WTC11 (cell line): ENCODE data around the gene METTL15. TPM values are rescaled to one million over a fixed set of nuclear protein-coding genes. Genes with fewer than 3 reads are reported as not detected.
"Not testable (repeated sequence)": the region's sequence is repeated elsewhere in the genome, so short reads cannot be mapped to it uniquely, and the experiment has no call there.

Source experiments
- ATAC-seq: fragments of 200-7000 bp; cut with Tn5 transposase; 2 replicates; pipeline ENCODE4 v1.10.0; 2021; ENCODE audit warnings: mild to moderate bottlenecking, moderate library complexity
- CTCF ChIA-PET: fragments of 300-600 bp; sonication (Branson Sonifier 250); formaldehyde crosslinking; loops from one replicate; lab custom pipeline; 2021; ENCODE audit warnings: antibody characterized with exemption; lab: Charles Lee
- POLR2A ChIA-PET: fragments of 350-600 bp; sonication (Branson Sonifier 250); formaldehyde crosslinking; loops from one replicate; lab custom pipeline; 2021; ENCODE audit warnings: antibody characterized with exemption; lab: Charles Lee
- DNase-seq: peaks from one replicate; pipeline ENCODE4 v3.0.0; 2021; ENCODE audit warnings: low spot score
- H3K27ac Mint-ChIP-seq: 2 replicates; pipeline ENCODE4 v1.8.0; 2021; ENCODE audit warnings: mixed read lengths
- H3K27me3 Mint-ChIP-seq: 2 replicates; pipeline ENCODE4 v1.8.0; 2021; ENCODE audit warnings: low read depth, mild to moderate bottlenecking, moderate library complexity, mixed read lengths
- H3K36me3 Mint-ChIP-seq: 2 replicates; pipeline ENCODE4 v1.8.0; 2021; ENCODE audit warnings: mixed read lengths
- H3K4me1 Mint-ChIP-seq: 2 replicates; pipeline ENCODE4 v1.8.0; 2022; ENCODE audit warnings: mixed read lengths
- H3K4me3 Mint-ChIP-seq: 2 replicates; pipeline ENCODE4 v1.8.0; 2021; ENCODE audit warnings: mild to moderate bottlenecking, moderate library complexity, mixed read lengths
- H3K9me3 Mint-ChIP-seq: 2 replicates; pipeline ENCODE4 v1.8.0; 2021; ENCODE audit warnings: mixed read lengths
- ATF3 ChIP-seq: sonication (generic); formaldehyde crosslinking; conservative IDR thresholded peaks from 2 replicates; pipeline ENCODE4 v1.8.1; 2022; ENCODE audit warnings: mild to moderate bottlenecking, missing genetic modification reagents
- CREB1 ChIP-seq: sonication (generic); formaldehyde crosslinking; IDR thresholded peaks from 2 replicates; pipeline ENCODE4 v1.8.0; 2023; ENCODE audit warnings: mild to moderate bottlenecking, missing genetic modification reagents
- CREM ChIP-seq: sonication (generic); formaldehyde crosslinking; IDR thresholded peaks from 2 replicates; pipeline ENCODE4 v1.8.1; 2022; ENCODE audit warnings: mild to moderate bottlenecking, missing genetic modification reagents, moderate library complexity
- FOXP1 ChIP-seq: sonication (generic); formaldehyde crosslinking; IDR thresholded peaks from 2 replicates; pipeline ENCODE4 v1.8.0; 2022; ENCODE audit warnings: missing genetic modification reagents, mild to moderate bottlenecking, moderate library complexity, borderline replicate concordance
- IRF2 ChIP-seq: sonication (generic); formaldehyde crosslinking; IDR thresholded peaks from 2 replicates; pipeline ENCODE4 v1.8.0; 2022; ENCODE audit warnings: low read depth, missing genetic modification reagents, borderline replicate concordance
- MXD4 ChIP-seq: fragments of 250-450 bp; sonication (Bioruptor Pico); IDR thresholded peaks from 2 replicates; pipeline ENCODE4 v1.8.0; 2021; ENCODE audit warnings: mild to moderate bottlenecking, moderate library complexity, borderline replicate concordance
- NR1H2 ChIP-seq: sonication (generic); formaldehyde crosslinking; IDR thresholded peaks from 2 replicates; pipeline ENCODE4 v1.9.0; 2021; ENCODE audit warnings: mild to moderate bottlenecking, moderate library complexity, missing genetic modification reagents
- RELA ChIP-seq: sonication (generic); formaldehyde crosslinking; IDR thresholded peaks from 2 replicates; pipeline ENCODE4 v1.8.1; 2022; ENCODE audit warnings: missing genetic modification reagents, mild to moderate bottlenecking, borderline replicate concordance
- RORB ChIP-seq: fragments of 250-450 bp; sonication (Bioruptor Pico); IDR thresholded peaks from 2 replicates; pipeline ENCODE4 v1.9.0; 2021; ENCODE audit warnings: mild to moderate bottlenecking
- SMAD4 ChIP-seq: sonication (generic); formaldehyde crosslinking; IDR thresholded peaks from 2 replicates; pipeline ENCODE4 v1.8.0; 2022; ENCODE audit warnings: mild to moderate bottlenecking, missing genetic modification reagents
- SOX15 ChIP-seq: fragments of 250-450 bp; sonication (Bioruptor Pico); IDR thresholded peaks from 2 replicates; pipeline ENCODE4 v1.9.0; 2021; ENCODE audit warnings: mild to moderate bottlenecking
- TEAD1 ChIP-seq: sonication (generic); formaldehyde crosslinking; IDR thresholded peaks from 2 replicates; pipeline ENCODE4 v1.8.0; 2022; ENCODE audit warnings: mild to moderate bottlenecking, missing genetic modification reagents
- TP53 ChIP-seq: sonication (generic); formaldehyde crosslinking; IDR thresholded peaks from 2 replicates; pipeline ENCODE4 v1.8.1; 2023; ENCODE audit warnings: mild to moderate bottlenecking, missing genetic modification reagents
- ZNF317 ChIP-seq: sonication (generic); formaldehyde crosslinking; IDR thresholded peaks from 2 replicates; pipeline ENCODE4 v1.8.1; 2023; ENCODE audit warnings: low read depth, mild to moderate bottlenecking, moderate library complexity, missing genetic modification reagents, borderline replicate concordance
- total RNA-seq: library from RNA; stranded (reverse); gene quantifications from 3 replicates; pipeline ENCODE4 v1.2.3, GENCODE V29; 2021
- TF ChIP-seq, protein P1 (sequence below): sonication (generic); formaldehyde crosslinking; IDR thresholded peaks from 2 replicates; pipeline ENCODE4 v1.8.0; 2023; ENCODE audit warnings: mild to moderate bottlenecking, missing genetic modification reagents
- TF ChIP-seq, protein P2 (sequence below): sonication (generic); formaldehyde crosslinking; IDR thresholded peaks from 2 replicates; pipeline ENCODE4 v1.8.1; 2023; ENCODE audit warnings: mild to moderate bottlenecking, missing genetic modification reagents, moderate library complexity
- TF ChIP-seq, protein P3 (sequence below): sonication (generic); formaldehyde crosslinking; conservative IDR thresholded peaks from 2 replicates; pipeline ENCODE4 v1.8.1; 2023; ENCODE audit warnings: mild to moderate bottlenecking, low read depth, missing genetic modification reagents, moderate library complexity

The METTL15 gene
- total RNA-seq, 1 experiment from 2014 or later, result 13.2 TPM

- TF ChIP-seq IRF2 (CRISPR knock-in tag), result no peak
- TF ChIP-seq, protein P1, sequence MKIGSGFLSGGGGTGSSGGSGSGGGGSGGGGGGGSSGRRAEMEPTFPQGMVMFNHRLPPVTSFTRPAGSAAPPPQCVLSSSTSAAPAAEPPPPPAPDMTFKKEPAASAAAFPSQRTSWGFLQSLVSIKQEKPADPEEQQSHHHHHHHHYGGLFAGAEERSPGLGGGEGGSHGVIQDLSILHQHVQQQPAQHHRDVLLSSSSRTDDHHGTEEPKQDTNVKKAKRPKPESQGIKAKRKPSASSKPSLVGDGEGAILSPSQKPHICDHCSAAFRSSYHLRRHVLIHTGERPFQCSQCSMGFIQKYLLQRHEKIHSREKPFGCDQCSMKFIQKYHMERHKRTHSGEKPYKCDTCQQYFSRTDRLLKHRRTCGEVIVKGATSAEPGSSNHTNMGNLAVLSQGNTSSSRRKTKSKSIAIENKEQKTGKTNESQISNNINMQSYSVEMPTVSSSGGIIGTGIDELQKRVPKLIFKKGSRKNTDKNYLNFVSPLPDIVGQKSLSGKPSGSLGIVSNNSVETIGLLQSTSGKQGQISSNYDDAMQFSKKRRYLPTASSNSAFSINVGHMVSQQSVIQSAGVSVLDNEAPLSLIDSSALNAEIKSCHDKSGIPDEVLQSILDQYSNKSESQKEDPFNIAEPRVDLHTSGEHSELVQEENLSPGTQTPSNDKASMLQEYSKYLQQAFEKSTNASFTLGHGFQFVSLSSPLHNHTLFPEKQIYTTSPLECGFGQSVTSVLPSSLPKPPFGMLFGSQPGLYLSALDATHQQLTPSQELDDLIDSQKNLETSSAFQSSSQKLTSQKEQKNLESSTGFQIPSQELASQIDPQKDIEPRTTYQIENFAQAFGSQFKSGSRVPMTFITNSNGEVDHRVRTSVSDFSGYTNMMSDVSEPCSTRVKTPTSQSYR (CRISPR knock-in tag), result no peak
- TF ChIP-seq FOXP1 (CRISPR knock-in tag), result no peak
These were observed 181.3 kb downstream of the METTL15 start (continued) for GRCh38 chr11:28289444-28289843.

- CTCF ChIA-PET, H3K9me3 Mint-ChIP-seq, H3K27me3 Mint-ChIP-seq, POLR2A ChIA-PET, H3K27ac Mint-ChIP-seq, H3K4me1 Mint-ChIP-seq, ATAC-seq, DNase-seq, H3K4me3 Mint-ChIP-seq: not testable (repeated sequence)
- H3K36me3 Mint-ChIP-seq, result peaks cover 10% of the 10 kb centered on the region
These were observed 182.8 kb downstream of the METTL15 start for GRCh38 chr11:28290995-28291394.

GRCh38 chr11:28296426-28296825 lies 188.2 kb downstream of the METTL15 start:
- Mint-ChIP-seq H3K27me3 (no peaks in the 10 kb centered on the region), H3K36me3 (peaks cover 7% of the 10 kb centered on the region), H3K27ac (no peak overlapping the region), H3K4me1 (no peaks in the 10 kb centered on the region), H3K4me3 (no peak overlapping the region), H3K9me3 (peaks cover 3% of the 10 kb centered on the region; the same call in 1 of the 2 replicates)
- TF ChIP-seq CREB1 (CRISPR knock-in tag) (no peak), SMAD4 (CRISPR knock-in tag) (no peak)
- TF ChIP-seq, protein P2, sequence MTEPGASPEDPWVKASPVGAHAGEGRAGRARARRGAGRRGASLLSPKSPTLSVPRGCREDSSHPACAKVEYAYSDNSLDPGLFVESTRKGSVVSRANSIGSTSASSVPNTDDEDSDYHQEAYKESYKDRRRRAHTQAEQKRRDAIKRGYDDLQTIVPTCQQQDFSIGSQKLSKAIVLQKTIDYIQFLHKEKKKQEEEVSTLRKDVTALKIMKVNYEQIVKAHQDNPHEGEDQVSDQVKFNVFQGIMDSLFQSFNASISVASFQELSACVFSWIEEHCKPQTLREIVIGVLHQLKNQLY (CRISPR knock-in tag), result no peak
- POLR2A ChIA-PET, result no interaction called here
- CTCF ChIA-PET, result no interaction called here
- DNase-seq (no peak), ATAC-seq (no peak)

- H3K27me3 Mint-ChIP-seq, result no peaks in the 10 kb centered on the region
- ATAC-seq (no peak), DNase-seq (no peak)
- ChIA-PET POLR2A (no interaction called here), CTCF (no interaction called here)
- H3K27ac Mint-ChIP-seq, result no peak overlapping the region
- peaks cover 6% of the 10 kb centered on the region for H3K4me1 Mint-ChIP-seq
- H3K9me3 Mint-ChIP-seq, result no peaks in the 10 kb centered on the region
- TF ChIP-seq, protein P3, sequence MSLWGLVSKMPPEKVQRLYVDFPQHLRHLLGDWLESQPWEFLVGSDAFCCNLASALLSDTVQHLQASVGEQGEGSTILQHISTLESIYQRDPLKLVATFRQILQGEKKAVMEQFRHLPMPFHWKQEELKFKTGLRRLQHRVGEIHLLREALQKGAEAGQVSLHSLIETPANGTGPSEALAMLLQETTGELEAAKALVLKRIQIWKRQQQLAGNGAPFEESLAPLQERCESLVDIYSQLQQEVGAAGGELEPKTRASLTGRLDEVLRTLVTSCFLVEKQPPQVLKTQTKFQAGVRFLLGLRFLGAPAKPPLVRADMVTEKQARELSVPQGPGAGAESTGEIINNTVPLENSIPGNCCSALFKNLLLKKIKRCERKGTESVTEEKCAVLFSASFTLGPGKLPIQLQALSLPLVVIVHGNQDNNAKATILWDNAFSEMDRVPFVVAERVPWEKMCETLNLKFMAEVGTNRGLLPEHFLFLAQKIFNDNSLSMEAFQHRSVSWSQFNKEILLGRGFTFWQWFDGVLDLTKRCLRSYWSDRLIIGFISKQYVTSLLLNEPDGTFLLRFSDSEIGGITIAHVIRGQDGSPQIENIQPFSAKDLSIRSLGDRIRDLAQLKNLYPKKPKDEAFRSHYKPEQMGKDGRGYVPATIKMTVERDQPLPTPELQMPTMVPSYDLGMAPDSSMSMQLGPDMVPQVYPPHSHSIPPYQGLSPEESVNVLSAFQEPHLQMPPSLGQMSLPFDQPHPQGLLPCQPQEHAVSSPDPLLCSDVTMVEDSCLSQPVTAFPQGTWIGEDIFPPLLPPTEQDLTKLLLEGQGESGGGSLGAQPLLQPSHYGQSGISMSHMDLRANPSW (CRISPR knock-in tag), result no peak
- TF ChIP-seq RORB (CRISPR knock-in tag), result no peak
- TF ChIP-seq CREM (CRISPR knock-in tag), result no peak
- no peak for TF ChIP-seq FOXP1 (CRISPR knock-in tag)
- TF ChIP-seq RELA (CRISPR knock-in tag), result no peak
- no peak for TF ChIP-seq IRF2 (CRISPR knock-in tag)
- no peak for TF ChIP-seq ATF3 (CRISPR knock-in tag)
- no peak for TF ChIP-seq MXD4
- no peak for TF ChIP-seq ZNF317 (CRISPR knock-in tag)
- no peak for TF ChIP-seq TEAD1 (CRISPR knock-in tag)
- no peak for TF ChIP-seq TP53 (CRISPR knock-in tag)
- no peak for TF ChIP-seq SOX15 (CRISPR knock-in tag)
- TF ChIP-seq NR1H2, result no peak
- no peaks in the 10 kb centered on the region for H3K36me3 Mint-ChIP-seq
- no peak overlapping the region for H3K4me3 Mint-ChIP-seq
These were observed 190.0 kb downstream of the METTL15 start for GRCh38 chr11:28298209-28298608.
